Sigmoid colon (tissue), 4 donors: ENCODE data around the gene SH3RF2.

ENCODE experiments used
- CTCF ChIP-seq, 4 experiments: fragments of 450-650 bp in 3 of 4; fragments of 200-600 bp in 1 of 4; IDR thresholded peaks; one replicate each; pipeline ENCODE4 v1.5.1; 2016 to 2019; ENCODE audit warnings: antibody characterized with exemption in 4 of 4, mild to moderate bottlenecking in 3 of 4, moderate library complexity in 2 of 4
- POLR2AphosphoS5 ChIP-seq, 4 donors: sonication (generic); formaldehyde crosslinking; IDR thresholded peaks; one replicate each; pipeline ENCODE4 v1.6.1; 2017; ENCODE audit warnings: antibody characterized with exemption in 4 of 4

- TF ChIP-seq CTCF (IDR thresholded peaks at IDR 0.05), result no peak
- TF ChIP-seq POLR2AphosphoS5 (IDR thresholded peaks at IDR 0.05), result no peak
Measured at GRCh38 chr5:146039420-146039819, 103.0 kb downstream of the SH3RF2 start.
